H1 (cell line): ENCODE measurements around the gene GRM8. TPM values are rescaled to one million over a fixed set of nuclear protein-coding genes. Genes with fewer than 3 reads are reported as not detected.

Source experiments
- CTCF ChIA-PET: fragments of 300-600 bp; sonication (Branson Sonifier 250); formaldehyde crosslinking; loops from one replicate; lab custom pipeline; 2021; ENCODE audit not compliant: partially characterized antibody; lab: Charles Lee
- POLR2A ChIA-PET: fragments of 300-600 bp; sonication (Branson Sonifier 250); formaldehyde crosslinking; loops from one replicate; lab custom pipeline; 2021; ENCODE audit warnings: inconsistent platforms; ENCODE audit not compliant: partially characterized antibody; lab: Charles Lee
- DNase-seq, 2 experiments: peaks; one replicate each; pipeline versions ENCODE4 v3.0.0 to v3.0.0-alpha.2; 2010 to 2022; ENCODE audit warnings: low spot score in 2 of 2, low read depth in 1 of 2, mixed read lengths in 1 of 2
- FAIRE-seq: peaks from 2 replicates; lab custom pipeline; 2011; peaks lifted over from hg19 to GRCh38; lab: Jason Lieb, UNC
- H2AFZ ChIP-seq: 2 replicates; pipeline ENCODE4 v1.8.1; 2012; ENCODE audit warnings: low read length, inconsistent platforms
- H2AK5ac ChIP-seq: 2 replicates; pipeline ENCODE4 v1.6.1; 2013; ENCODE audit warnings: low read depth, low read length
- H2BK120ac ChIP-seq: replicated peaks from 2 replicates; pipeline ENCODE3; 2013; ENCODE audit warnings: low read depth, low read length, inconsistent platforms
- H2BK12ac ChIP-seq: 2 replicates; pipeline ENCODE4 v1.6.1; 2013; ENCODE audit warnings: low read depth, low read length
- H2BK15ac ChIP-seq: 2 replicates; pipeline ENCODE4 v1.6.1; 2013; ENCODE audit warnings: low read length
- H2BK20ac ChIP-seq: 2 replicates; pipeline ENCODE4 v1.6.1; 2013; ENCODE audit warnings: low read length
- H2BK5ac ChIP-seq: 2 replicates; pipeline ENCODE4 v1.6.1; 2013; ENCODE audit warnings: low read depth, low read length
- H3K14ac ChIP-seq: 2 replicates; pipeline ENCODE4 v1.6.1; 2013; ENCODE audit warnings: inconsistent platforms; ENCODE audit not compliant: insufficient read length
- H3K18ac ChIP-seq: 2 replicates; pipeline ENCODE4 v1.6.1; 2013; ENCODE audit warnings: low read length; ENCODE audit errors: extremely low read depth
- H3K23ac ChIP-seq: 2 replicates; pipeline ENCODE4 v1.6.1; 2013; ENCODE audit warnings: inconsistent platforms; ENCODE audit not compliant: insufficient read length
- H3K23me2 ChIP-seq: 2 replicates; pipeline ENCODE4 v1.6.1; 2013; ENCODE audit warnings: low read depth, low read length
- H3K27ac ChIP-seq: 2 replicates; pipeline ENCODE4 v1.6.1; 2011; ENCODE audit warnings: low read depth, low read length, inconsistent platforms
- H3K27me3 ChIP-seq, 4 experiments: replicated peaks in 1 of 4; 1 replicate in 1 of 4; 2 replicates in 3 of 4; pipeline versions ENCODE4 v1.6.1 to v1.8.1; 2011 to 2013; ENCODE audit warnings: low read length in 3 of 4, mild to moderate bottlenecking in 3 of 4, inconsistent platforms in 2 of 4, mixed read lengths in 2 of 4, moderate library complexity in 1 of 4; ENCODE audit not compliant: control insufficient read depth in 3 of 4, insufficient read depth in 3 of 4; ENCODE audit errors: extremely low read depth in 1 of 4
- H3K36me3 ChIP-seq, 4 experiments: 2 replicates each; pipeline versions ENCODE4 v1.6.1 to v1.8.1; 2011 to 2013; ENCODE audit warnings: mild to moderate bottlenecking in 4 of 4, low read length in 3 of 4, moderate library complexity in 2 of 4, control low read depth in 1 of 4, inconsistent platforms in 1 of 4; ENCODE audit not compliant: insufficient read depth in 4 of 4, control insufficient read depth in 2 of 4
- H3K4ac ChIP-seq: replicated peaks from 2 replicates; pipeline ENCODE3; 2013; ENCODE audit warnings: low read length, low read depth, mixed read lengths, inconsistent platforms; ENCODE audit not compliant: insufficient read length
- H3K4me1 ChIP-seq, 4 experiments: replicated peaks in 1 of 4; 1 replicate in 1 of 4; 2 replicates in 3 of 4; pipeline versions ENCODE4 v1.6.1 to v1.8.1; 2011 to 2013; ENCODE audit warnings: low read length in 3 of 4, inconsistent platforms in 2 of 4, mixed read lengths in 1 of 4; ENCODE audit not compliant: insufficient read depth in 4 of 4, control insufficient read depth in 3 of 4
- H3K4me2 ChIP-seq, 2 experiments: 2 replicates each; pipeline versions ENCODE4 v1.6.1 to v1.8.1; 2011 to 2013; ENCODE audit warnings: low read depth in 2 of 2, low read length in 2 of 2, control low read depth in 1 of 2, inconsistent platforms in 1 of 2, mild to moderate bottlenecking in 1 of 2; ENCODE audit not compliant: insufficient read depth in 1 of 2
- H3K4me3 ChIP-seq, 4 experiments: fragments of 200-600, 300-600 bp in 1 of 4; sonication (generic), shearing (Covaris generic), sonication (Bioruptor Twin) in 1 of 4; 2 replicates each; pipeline versions ENCODE4 v1.5.1 to v1.8.1; 2011 to 2016; ENCODE audit warnings: low read length in 4 of 4, low read depth in 3 of 4, control low read depth in 2 of 4, inconsistent platforms in 2 of 4, mild to moderate bottlenecking in 2 of 4, mixed read lengths in 1 of 4, moderate library complexity in 1 of 4; ENCODE audit not compliant: insufficient read depth in 2 of 4; ENCODE audit errors: extremely low read depth in 1 of 4
- H3K56ac ChIP-seq: replicated peaks from 2 replicates; pipeline ENCODE3; 2013; ENCODE audit warnings: low read depth, mild to moderate bottlenecking, mixed read lengths, low read length, inconsistent platforms; ENCODE audit not compliant: insufficient read length
- H3K79me1 ChIP-seq: 2 replicates; pipeline ENCODE4 v1.6.1; 2013; ENCODE audit warnings: low read depth, low read length, control low read depth
- H3K79me2 ChIP-seq, 2 experiments: 2 replicates each; pipeline versions ENCODE4 v1.6.1 to v1.8.1; 2012 to 2013; ENCODE audit warnings: low read length in 2 of 2, mild to moderate bottlenecking in 2 of 2, inconsistent platforms in 1 of 2; ENCODE audit not compliant: insufficient read depth in 2 of 2, control insufficient read depth in 1 of 2
- H3K9ac ChIP-seq, 4 experiments: replicated peaks in 1 of 4; 1 replicate in 1 of 4; 2 replicates in 3 of 4; pipeline versions ENCODE4 v1.6.1 to v1.8.1; 2011 to 2013; ENCODE audit warnings: low read depth in 3 of 4, low read length in 3 of 4, control low read depth in 2 of 4, mild to moderate bottlenecking in 2 of 4, moderate library complexity in 2 of 4, inconsistent platforms in 1 of 4; ENCODE audit errors: extremely low read depth in 1 of 4
- H3K9me3 ChIP-seq, 2 experiments: 2 replicates each; pipeline versions ENCODE4 v1.6.1 to v1.8.1; 2012 to 2013; ENCODE audit warnings: mild to moderate bottlenecking in 2 of 2, moderate library complexity in 2 of 2, control low read depth in 1 of 2, inconsistent platforms in 1 of 2, low read depth in 1 of 2, low read length in 1 of 2, mixed read lengths in 1 of 2; ENCODE audit not compliant: insufficient read depth in 2 of 2
- H4K20me1 ChIP-seq, 2 experiments: replicated peaks in 1 of 2; 2 replicates each; pipeline versions ENCODE3 to v1.8.1; 2011 to 2013; ENCODE audit warnings: inconsistent platforms in 2 of 2, low read length in 2 of 2, mild to moderate bottlenecking in 1 of 2; ENCODE audit not compliant: insufficient read depth in 2 of 2, control insufficient read depth in 1 of 2
- H4K5ac ChIP-seq: 2 replicates; pipeline ENCODE4 v1.6.1; 2013; ENCODE audit warnings: low read length, low read depth, mixed read lengths, inconsistent platforms; ENCODE audit not compliant: insufficient read length
- H4K8ac ChIP-seq: 2 replicates; pipeline ENCODE4 v1.8.0; 2013; ENCODE audit warnings: mild to moderate bottlenecking, moderate library complexity, low read length, inconsistent platforms; ENCODE audit not compliant: insufficient read depth; ENCODE audit errors: extremely low read depth
- H4K91ac ChIP-seq: replicated peaks from 2 replicates; pipeline ENCODE3; 2013; ENCODE audit warnings: low read length, mixed read lengths, inconsistent platforms; ENCODE audit not compliant: insufficient read length
- CBX8 ChIP-seq: fragments of 300-800, 300-1000 bp; sonication (generic); IDR thresholded peaks from 2 replicates; pipeline ENCODE4 v1.7.1; 2016; ENCODE audit warnings: low read depth, low read length, borderline replicate concordance
- TEAD4 ChIP-seq: IDR thresholded peaks from 2 replicates; pipeline ENCODE4 v1.6.1; 2012; ENCODE audit warnings: low read depth, low read length, inconsistent platforms, mixed read lengths
- polyA plus RNA-seq, 7 experiments: library from polyadenylated mRNA; depleted of rRNA in 3 of 7; stranded (reverse) in 5 of 7; unstranded in 2 of 7; fragments of >200 nt in 5 of 7; fragments of 200-250 nt in 2 of 7; gene quantifications; 1 replicate in 5 of 7; 2 replicates in 1 of 7; 4 replicates in 1 of 7; pipeline versions ENCODE4 v1.2.1 to v1.2.3, GENCODE V29; 2011 to 2013; ENCODE audit warnings: missing spikeins in 2 of 7, mixed read lengths in 2 of 7
- total RNA-seq: library from RNA; stranded (reverse); fragmentation: NEBNext Ultra II Directional; extraction: Animal tissue kit (Norgen Biotek cat#: 25700); gene quantifications from 2 replicates; pipeline ENCODE4 v1.2.1, GENCODE V29; 2021
- TF ChIP-seq, protein P1 (sequence below): IDR thresholded peaks from 2 replicates; pipeline ENCODE4 v1.6.1; 2012; ENCODE audit warnings: inconsistent platforms

The GRM8 gene
- total and polyA plus RNA-seq, 2 of the 8 experiments (the other 6 are each of a cell fraction or from before 2014, with no cell fraction given) = 2.6 to 2.8 TPM

DNA sequence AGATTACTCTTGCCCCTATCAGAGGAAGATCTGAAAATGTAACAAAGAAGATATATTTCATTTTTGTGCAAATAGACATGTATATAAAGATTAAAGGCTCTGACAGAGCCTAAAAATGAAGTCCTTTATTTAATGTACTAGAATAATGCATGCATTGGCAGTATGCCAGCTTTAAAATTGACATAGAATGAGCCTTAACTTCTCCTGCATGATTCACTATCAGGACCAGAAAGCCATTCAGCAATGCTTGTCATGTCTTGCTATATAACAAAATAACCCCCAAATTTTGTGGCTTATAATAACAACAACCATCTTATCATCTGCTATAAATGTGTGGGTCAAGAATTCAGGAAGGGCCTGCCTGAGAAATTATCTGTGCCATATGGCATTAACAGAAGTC lies 411.9 kb downstream of the GRM8 start:
- ChIA-PET POLR2A (no interaction called here), CTCF (interaction anchor here (2.8 kb wide), 1 partner anchor 38 kb away, joined by 8 read pairs; no protein-coding TSS in a partner anchor)
- Histone ChIP-seq H3K4me3 (no peak overlapping the region), H2BK12ac (no peak overlapping the region), H2BK120ac (no peak overlapping the region), H2AFZ (no peak overlapping the region), H3K27ac (no peak overlapping the region), H4K20me1 (no peaks in the 10 kb centered on the region), H3K9ac (no peak overlapping the region), H3K23ac (no peak overlapping the region), H3K36me3 (no peaks in the 10 kb centered on the region), H3K4me2 (no peak overlapping the region), H3K4ac (no peak overlapping the region), H3K23me2 (no peaks in the 10 kb centered on the region), H4K91ac (no peak overlapping the region), H3K56ac (no peak overlapping the region), H3K18ac (no peak overlapping the region), H3K4me1 (no peaks in the 10 kb centered on the region), H3K79me2 (no peaks in the 10 kb centered on the region), H3K79me1 (no peaks in the 10 kb centered on the region), H3K27me3 (no peaks in the 10 kb centered on the region), H2BK15ac (no peak overlapping the region), H2BK20ac (no peak overlapping the region), H3K14ac (no peak overlapping the region), H2BK5ac (no peak overlapping the region), H2AK5ac (no peak overlapping the region), H3K9me3 (no peaks in the 10 kb centered on the region), H4K8ac (no peak overlapping the region), H4K5ac (no peak overlapping the region)
- FAIRE-seq (no peak), DNase-seq (no peak)
- no peak for TF ChIP-seq TEAD4
- TF ChIP-seq CBX8 = no peak
- TF ChIP-seq, protein P1, sequence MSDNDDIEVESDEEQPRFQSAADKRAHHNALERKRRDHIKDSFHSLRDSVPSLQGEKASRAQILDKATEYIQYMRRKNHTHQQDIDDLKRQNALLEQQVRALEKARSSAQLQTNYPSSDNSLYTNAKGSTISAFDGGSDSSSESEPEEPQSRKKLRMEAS = no peak
